Loucy (cell line): ENCODE data around the gene FOXO3.

ENCODE experiments used
- CTCF ChIP-seq: fragments of 200-600 bp; sonication (generic); conservative IDR thresholded peaks from 2 replicates; pipeline ENCODE4 v1.5.1; 2014; ENCODE audit warnings: mild to moderate bottlenecking, antibody characterized with exemption, low read length
- EZH2phosphoT487 ChIP-seq: fragments of 200-600 bp; IDR thresholded peaks from 2 replicates; pipeline ENCODE4 v1.6.1; 2018; ENCODE audit warnings: antibody characterized with exemption, mild to moderate bottlenecking, moderate library complexity, borderline replicate concordance

DNA sequence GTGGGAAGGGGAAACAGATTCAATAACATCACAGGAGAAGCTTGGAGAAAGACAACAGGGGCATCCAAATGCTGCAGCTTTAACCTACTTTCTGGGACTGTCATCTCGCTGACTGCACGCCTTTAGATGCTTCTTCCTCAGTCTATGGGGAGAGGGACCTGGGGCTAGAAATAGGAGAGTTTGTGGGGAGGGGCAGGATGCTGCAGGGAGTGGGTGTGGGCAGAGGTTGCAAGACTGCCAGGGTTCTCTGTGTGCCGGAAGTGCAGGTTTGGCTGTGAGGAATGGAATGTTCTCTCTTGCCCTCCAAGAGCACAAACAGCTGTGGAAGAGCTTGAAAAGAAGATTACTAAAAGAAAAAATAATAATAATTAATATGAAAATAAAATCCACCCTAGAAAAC lies 93.2 kb downstream of the FOXO3 start:
- TF ChIP-seq CTCF, result no peak
- no peak for TF ChIP-seq EZH2phosphoT487
